Trophoblast cell (in vitro differentiated cells and primary cell): Measurements from ENCODE around the gene C1QTNF7.

ENCODE experiments used
- DNase-seq, 2 donors: peaks; one replicate each; pipeline ENCODE4 v3.0.0-alpha.2; 2016
- H2AFZ ChIP-seq: 2 replicates; pipeline ENCODE4 v1.6.1; 2013; ENCODE audit warnings: low read length, moderate library complexity, mild to moderate bottlenecking; ENCODE audit not compliant: insufficient read depth, poor library complexity
- H2AK5ac ChIP-seq: 2 replicates; pipeline ENCODE4 v1.6.1; 2013; ENCODE audit warnings: mild to moderate bottlenecking, low read length
- H2BK120ac ChIP-seq: 2 replicates; pipeline ENCODE4 v1.6.1; 2013; ENCODE audit warnings: low read length, mild to moderate bottlenecking, moderate library complexity; ENCODE audit not compliant: insufficient read depth, poor library complexity
- H2BK12ac ChIP-seq: 2 replicates; pipeline ENCODE4 v1.6.1; 2013; ENCODE audit warnings: mild to moderate bottlenecking, low read length, moderate library complexity
- H2BK5ac ChIP-seq: 2 replicates; pipeline ENCODE4 v1.6.1; 2013; ENCODE audit warnings: low read length, low read depth, moderate library complexity, mild to moderate bottlenecking; ENCODE audit not compliant: poor library complexity
- H3K14ac ChIP-seq: 2 replicates; pipeline ENCODE4 v1.6.1; 2013; ENCODE audit warnings: mild to moderate bottlenecking, low read length
- H3K18ac ChIP-seq: 2 replicates; pipeline ENCODE4 v1.6.1; 2013; ENCODE audit warnings: mild to moderate bottlenecking, low read length
- H3K23ac ChIP-seq: 2 replicates; pipeline ENCODE4 v1.6.1; 2013; ENCODE audit warnings: low read length
- H3K27ac ChIP-seq: 2 replicates; pipeline ENCODE4 v1.5.1; 2013; ENCODE audit warnings: low read depth, mild to moderate bottlenecking, inconsistent platforms, low read length, moderate library complexity
- H3K27me3 ChIP-seq: 2 replicates; pipeline ENCODE4 v1.6.1; 2013; ENCODE audit warnings: inconsistent platforms, mild to moderate bottlenecking, low read length, moderate library complexity; ENCODE audit not compliant: insufficient read depth
- H3K36me3 ChIP-seq, 2 experiments: 1 replicate in 1 of 2; 2 replicates in 1 of 2; pipeline ENCODE4 v1.6.1; 2013; ENCODE audit warnings: low read length in 2 of 2, mild to moderate bottlenecking in 2 of 2, moderate library complexity in 1 of 2; ENCODE audit not compliant: insufficient read depth in 2 of 2, control insufficient read depth in 1 of 2
- H3K4ac ChIP-seq: 2 replicates; pipeline ENCODE4 v1.6.1; 2013; ENCODE audit warnings: low read depth, mild to moderate bottlenecking, low read length, moderate library complexity
- H3K4me1 ChIP-seq, 2 experiments: 1 replicate in 1 of 2; 2 replicates in 1 of 2; pipeline ENCODE4 v1.6.1; 2013; ENCODE audit warnings: low read length in 2 of 2, mild to moderate bottlenecking in 2 of 2, moderate library complexity in 1 of 2; ENCODE audit not compliant: insufficient read depth in 2 of 2, control insufficient read depth in 1 of 2
- H3K4me2 ChIP-seq: 2 replicates; pipeline ENCODE4 v1.6.1; 2013; ENCODE audit warnings: inconsistent platforms, mild to moderate bottlenecking, low read length, moderate library complexity
- H3K4me3 ChIP-seq: 2 replicates; pipeline ENCODE4 v1.5.1; 2013; ENCODE audit warnings: mild to moderate bottlenecking, low read depth, low read length, inconsistent platforms
- H3K79me1 ChIP-seq: one replicate; pipeline ENCODE4 v1.6.1; 2013; ENCODE audit warnings: low read length
- H3K79me2 ChIP-seq: 2 replicates; pipeline ENCODE4 v1.6.1; 2013; ENCODE audit warnings: low read length, mild to moderate bottlenecking; ENCODE audit not compliant: control insufficient read depth, insufficient read depth, poor library complexity
- H3K9ac ChIP-seq: 2 replicates; pipeline ENCODE4 v1.6.1; 2013; ENCODE audit warnings: mild to moderate bottlenecking, low read length
- H3K9me3 ChIP-seq: 2 replicates; pipeline ENCODE4 v1.6.1; 2013; ENCODE audit warnings: low read depth, mild to moderate bottlenecking, control low read depth, inconsistent platforms, low read length; ENCODE audit not compliant: insufficient read depth
- H4K12ac ChIP-seq: 2 replicates; pipeline ENCODE4 v1.6.1; 2013; ENCODE audit warnings: low read depth, mild to moderate bottlenecking, low read length, moderate library complexity
- H4K8ac ChIP-seq: 2 replicates; pipeline ENCODE4 v1.6.1; 2013; ENCODE audit warnings: low read depth, mild to moderate bottlenecking, low read length, moderate library complexity
- H4K91ac ChIP-seq: one replicate; pipeline ENCODE4 v1.6.1; 2013; ENCODE audit warnings: low read depth, mild to moderate bottlenecking, low read length, moderate library complexity
- WGBS: extraction: QIAGEN DNeasy Blood & Tissue Kit; methylation state at CpG from one replicate; pipeline ENCODE4 v1.1.7; 2013; ENCODE audit warnings: missing lambda C conversion rate; ENCODE audit not compliant: insufficient read length, insufficient coverage; ENCODE audit errors: extremely low coverage; 5-methylcytosine and 5-hydroxymethylcytosine counted together

The C1QTNF7 gene

DNA sequence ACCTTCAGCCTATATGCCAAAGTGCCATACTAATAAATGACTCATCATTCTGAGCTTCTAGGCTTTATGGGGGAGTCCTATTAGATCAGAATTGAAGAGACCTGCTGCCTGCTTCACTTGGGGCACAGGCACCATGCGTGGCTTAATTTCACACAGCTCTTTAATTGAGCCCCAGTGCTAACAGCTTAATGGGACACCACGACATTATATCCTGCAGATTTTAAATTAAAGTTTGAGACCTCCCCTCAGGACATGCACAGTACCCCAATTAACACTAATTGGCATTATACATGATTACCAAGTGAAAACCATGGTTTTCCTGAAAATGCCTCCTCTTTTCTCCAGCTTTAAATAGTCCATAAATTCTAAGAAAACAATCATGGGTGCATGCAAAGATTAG, 6.8 kb downstream of the C1QTNF7 start:
- DNase-seq, result no peak
- Histone ChIP-seq H2AFZ (no peak overlapping the region), H4K8ac (no peak overlapping the region), H4K12ac (no peak overlapping the region), H3K14ac (no peak overlapping the region), H2BK5ac (no peak overlapping the region), H3K79me1 (no peaks in the 10 kb centered on the region), H4K91ac (no peak overlapping the region), H3K23ac (no peak overlapping the region), H2BK12ac (no peak overlapping the region), H3K4me1 (no peaks in the 10 kb centered on the region), H3K4me3 (no peak overlapping the region), H2AK5ac (no peak overlapping the region), H2BK120ac (no peak overlapping the region), H3K27me3 (no peaks in the 10 kb centered on the region), H3K79me2 (no peaks in the 10 kb centered on the region), H3K4ac (no peak overlapping the region), H3K9me3 (no peaks in the 10 kb centered on the region), H3K18ac (no peak overlapping the region), H3K9ac (no peak overlapping the region), H3K4me2 (no peak overlapping the region), H3K27ac (no peak overlapping the region), H3K36me3 (no peaks in the 10 kb centered on the region)
- no CpG with 5 or more reads among the region's 2 CpGs for WGBS

GRCh38 chr4:15436513-15436912, 8.7 kb downstream of the C1QTNF7 start:
- Histone ChIP-seq H3K79me1 (no peaks in the 10 kb centered on the region), H2AFZ (no peak overlapping the region)
- DNase-seq, result no peak

GRCh38 chr4:15438939-15439524, 11.2 kb downstream of the C1QTNF7 start:
- H3K9me3 ChIP-seq, result no peaks in the 10 kb centered on the region
- no peak overlapping the region for H3K23ac ChIP-seq
- H3K4me3 ChIP-seq, result no peak overlapping the region
- no peak overlapping the region for H2AFZ ChIP-seq
- H3K4ac ChIP-seq, result no peak overlapping the region
- no peak overlapping the region for H3K4me2 ChIP-seq
- no peak overlapping the region for H3K27ac ChIP-seq
- no peaks in the 10 kb centered on the region for H3K36me3 ChIP-seq
- H4K8ac ChIP-seq, result no peak overlapping the region
- no CpG with 5 or more reads among the region's 2 CpGs for WGBS
- H3K18ac ChIP-seq, result no peak overlapping the region
- no peak overlapping the region for H3K14ac ChIP-seq
- H3K79me1 ChIP-seq, result no peaks in the 10 kb centered on the region
- H3K79me2 ChIP-seq, result no peaks in the 10 kb centered on the region
- H4K12ac ChIP-seq, result no peak overlapping the region
- no peak overlapping the region for H2AK5ac ChIP-seq
- no peaks in the 10 kb centered on the region for H3K27me3 ChIP-seq
- H2BK120ac ChIP-seq, result no peak overlapping the region
- H3K4me1 ChIP-seq, result no peaks in the 10 kb centered on the region
- peak in 1 of 2 donors; percentile 24 for DNase-seq
- H4K91ac ChIP-seq, result no peak overlapping the region
- H2BK12ac ChIP-seq, result no peak overlapping the region
- H3K9ac ChIP-seq, result no peak overlapping the region
- H2BK5ac ChIP-seq, result no peak overlapping the region

More at GRCh38 chr4:15436513-15436912, 8.7 kb downstream of the C1QTNF7 start:
- no peak overlapping the region for H3K4me2 ChIP-seq
- no CpG with 5 or more reads among the region's 2 CpGs for WGBS
- H3K4me1 ChIP-seq, result no peaks in the 10 kb centered on the region
- H2BK120ac ChIP-seq, result no peak overlapping the region
- no peaks in the 10 kb centered on the region for H3K36me3 ChIP-seq
- H3K4me3 ChIP-seq, result no peak overlapping the region
- H2BK5ac ChIP-seq, result no peak overlapping the region
- H2AK5ac ChIP-seq, result no peak overlapping the region
- H3K23ac ChIP-seq, result no peak overlapping the region
- no peaks in the 10 kb centered on the region for H3K9me3 ChIP-seq
- no peak overlapping the region for H3K14ac ChIP-seq
- no peak overlapping the region for H4K12ac ChIP-seq
- no peak overlapping the region for H3K4ac ChIP-seq
- no peak overlapping the region for H3K18ac ChIP-seq
- H4K8ac ChIP-seq, result no peak overlapping the region
- H2BK12ac ChIP-seq, result no peak overlapping the region
- no peak overlapping the region for H3K9ac ChIP-seq
- H3K27me3 ChIP-seq, result no peaks in the 10 kb centered on the region
- H4K91ac ChIP-seq, result no peak overlapping the region
- no peaks in the 10 kb centered on the region for H3K79me2 ChIP-seq
- no peak overlapping the region for H3K27ac ChIP-seq

DNA sequence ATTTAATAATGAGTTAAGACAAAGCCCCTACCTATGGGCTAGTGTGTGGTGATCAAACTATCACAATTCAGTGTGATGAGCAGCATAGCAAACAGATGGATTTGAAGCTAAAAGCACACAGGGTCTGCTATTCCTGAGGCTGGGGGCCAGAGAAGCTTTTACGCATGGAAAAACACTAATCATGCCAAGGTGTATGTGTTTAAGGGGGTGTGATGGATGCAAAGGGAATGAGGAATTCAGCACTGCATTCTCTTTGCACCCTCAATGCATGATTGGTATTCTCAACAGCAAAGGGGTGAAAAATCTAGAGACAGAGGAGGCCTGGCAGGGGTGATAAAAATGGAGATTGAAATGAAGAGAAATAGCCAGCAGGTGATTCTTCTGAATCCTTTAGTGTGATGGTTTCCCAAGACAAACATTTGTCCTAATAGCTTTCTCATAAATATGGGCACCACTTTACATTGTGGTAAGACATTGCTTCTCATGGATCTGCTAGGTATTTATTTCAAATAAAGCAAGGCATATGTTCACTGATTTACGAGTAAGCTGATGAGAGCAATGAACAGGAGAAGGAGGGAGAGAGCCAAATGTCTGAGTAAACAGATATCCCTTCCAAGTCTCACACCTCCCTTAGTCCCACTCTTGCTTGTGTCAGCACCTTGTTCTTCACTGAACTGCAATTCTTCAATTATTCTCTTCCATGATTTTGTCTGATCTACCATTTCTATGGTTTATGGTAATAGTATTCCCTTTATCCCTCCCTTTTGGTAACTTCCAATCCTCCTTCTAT, 15.7 kb downstream of the C1QTNF7 start:
- Histone ChIP-seq H3K18ac (no peak overlapping the region), H3K23ac (no peak overlapping the region), H2BK5ac (no peak overlapping the region)

More for the DNA sequence above, 15.7 kb downstream of the C1QTNF7 start:
- H4K91ac ChIP-seq, result no peak overlapping the region
- H3K4me3 ChIP-seq, result no peak overlapping the region
- no peak overlapping the region for H4K12ac ChIP-seq
- no peak overlapping the region for H3K4ac ChIP-seq
- no peak overlapping the region for H3K4me2 ChIP-seq
- H2BK12ac ChIP-seq, result no peak overlapping the region
- no peak overlapping the region for H3K9ac ChIP-seq
- no peaks in the 10 kb centered on the region for H3K27me3 ChIP-seq
- H4K8ac ChIP-seq, result no peak overlapping the region
- H2AK5ac ChIP-seq, result no peak overlapping the region
- H2AFZ ChIP-seq, result no peak overlapping the region
- H3K79me1 ChIP-seq, result peaks cover 4% of the 10 kb centered on the region
- H3K9me3 ChIP-seq, result no peaks in the 10 kb centered on the region
- no peak overlapping the region for H2BK120ac ChIP-seq
- no peaks in the 10 kb centered on the region for H3K36me3 ChIP-seq
- H3K4me1 ChIP-seq, result peaks cover 5% of the 10 kb centered on the region in 2 experiments
- H3K79me2 ChIP-seq, result no peaks in the 10 kb centered on the region
- no peak overlapping the region for H3K27ac ChIP-seq
- no peak for DNase-seq
- WGBS, result no CpG with 5 or more reads among the region's 2 CpGs
- no peak overlapping the region for H3K14ac ChIP-seq
